GM12878 (cell line): ENCODE results near the gene CAMK2D. TPM values are rescaled to one million over a fixed set of nuclear protein-coding genes. Genes with fewer than 3 reads are reported as not detected.

ENCODE experiments used
- ATAC-seq: fragments of 200-7000 bp; cut with Tn5 transposase; 3 replicates; pipeline ENCODE4 v1.9.1; 2020; ENCODE audit warnings: mild to moderate bottlenecking, moderate library complexity
- BruUV-seq: library from RNA; stranded (reverse); fragments of 400-500 nt; replicated peaks from 2 replicates; lab custom pipeline; 2021; lab: Mats Ljungman, UMichigan
- CTCF ChIA-PET: fragments of 300-600 bp; sonication (Branson Sonifier 250); formaldehyde crosslinking; extraction: SDS; loops from one replicate; lab custom pipeline; 2021; ENCODE audit warnings: inconsistent platforms; lab: Yijun Ruan, JAX
- POLR2A ChIA-PET: fragments of 350-600 bp; formaldehyde crosslinking; extraction: SDS; loops from one replicate; lab custom pipeline; 2021; ENCODE audit warnings: inconsistent platforms; lab: Charles Lee
- RAD21 ChIA-PET: fragments of 300-600 bp; sonication (Branson Sonifier 250); formaldehyde crosslinking; loops from one replicate; lab custom pipeline; 2023; ENCODE audit warnings: antibody characterized with exemption; ENCODE audit not compliant: unreplicated experiment; lab: Charles Lee
- SMC1A ChIA-PET: fragments of 300-600 bp; sonication (Branson Sonifier 250); formaldehyde crosslinking; loops from one replicate; lab custom pipeline; 2023; ENCODE audit not compliant: unreplicated experiment, uncharacterized antibody; lab: Charles Lee
- DNase-seq: peaks from one replicate; pipeline ENCODE4 v3.0.0-alpha.2; 2011; ENCODE audit warnings: low read depth, low spot score
- FAIRE-seq: peaks from 3 replicates; lab custom pipeline; 2011; peaks lifted over from hg19 to GRCh38; lab: Jason Lieb, UNC
- H2AFZ ChIP-seq: 2 replicates; pipeline ENCODE4 v1.6.0; 2011; ENCODE audit warnings: low read depth, low read length, control low read depth; ENCODE audit not compliant: control insufficient read depth
- H3K27ac ChIP-seq: 2 replicates; pipeline ENCODE4 v1.5.1; 2011; ENCODE audit warnings: control low read depth; ENCODE audit not compliant: control insufficient read depth, insufficient read depth
- H3K27me3 ChIP-seq, 2 experiments: replicated peaks in 1 of 2; 2 replicates each; pipeline versions ENCODE4 v1.6.0 to v1.6.1; 2011; ENCODE audit warnings: low read length in 1 of 2; ENCODE audit not compliant: control insufficient read depth in 2 of 2, insufficient read depth in 2 of 2
- H3K36me3 ChIP-seq, 2 experiments: 2 replicates each; pipeline ENCODE4 v1.5.1; 2011; ENCODE audit warnings: low read length in 1 of 2; ENCODE audit not compliant: control insufficient read depth in 2 of 2, insufficient read depth in 2 of 2
- H3K4me1 ChIP-seq: 2 replicates; pipeline ENCODE4 v1.6.1; 2011; ENCODE audit warnings: mild to moderate bottlenecking, low read length, moderate library complexity, mixed read lengths; ENCODE audit not compliant: control insufficient read depth, insufficient read depth
- H3K4me2 ChIP-seq: 2 replicates; pipeline ENCODE4 v1.6.0; 2011; ENCODE audit warnings: control low read depth; ENCODE audit not compliant: control insufficient read depth, insufficient read depth
- H3K4me3 ChIP-seq: fragments of 200-600 bp; sonication (generic); 2 replicates; pipeline ENCODE4 v1.5.1; 2016
- H3K79me2 ChIP-seq: 2 replicates; pipeline ENCODE4 v1.6.0; 2011; ENCODE audit warnings: low read length; ENCODE audit not compliant: control insufficient read depth, insufficient read depth
- H3K9ac ChIP-seq: 2 replicates; pipeline ENCODE4 v1.8.0; 2011; ENCODE audit warnings: low read length, control low read depth, mixed read lengths; ENCODE audit not compliant: control insufficient read depth, insufficient read depth
- H3K9me3 ChIP-seq: replicated peaks from 3 replicates; pipeline ENCODE4 v1.5.1; 2011; ENCODE audit warnings: mild to moderate bottlenecking, low read length; ENCODE audit not compliant: control insufficient read depth, insufficient read depth
- H4K20me1 ChIP-seq: 2 replicates; pipeline ENCODE4 v1.6.0; 2011; ENCODE audit not compliant: control insufficient read depth, insufficient read depth
- BRCA1 ChIP-seq: IDR thresholded peaks from 2 replicates; pipeline ENCODE4 v1.6.1; 2011; ENCODE audit warnings: low read depth, low read length, improper control_type of control experiment
- DPF2 ChIP-seq: fragments of 450-650 bp; IDR thresholded peaks from 2 replicates; pipeline ENCODE4 v1.6.1; 2017; ENCODE audit warnings: mild to moderate bottlenecking
- FOXM1 ChIP-seq: IDR thresholded peaks from 2 replicates; pipeline ENCODE4 v1.6.1; 2012; ENCODE audit warnings: low read depth, mild to moderate bottlenecking, inconsistent platforms, low read length, moderate library complexity
- NBN ChIP-seq: fragments of 450-650 bp; IDR thresholded peaks from 2 replicates; pipeline ENCODE4 v1.6.1; 2016
- NR2F1 ChIP-seq: fragments of 450-650 bp; conservative IDR thresholded peaks from 2 replicates; pipeline ENCODE4 v1.6.1; 2017; ENCODE audit warnings: mild to moderate bottlenecking
- POU2F2 ChIP-seq: IDR thresholded peaks from 3 replicates; pipeline ENCODE4 v1.6.1; 2011; ENCODE audit warnings: low read depth, mild to moderate bottlenecking, low read length, borderline replicate concordance
- RAD21 ChIP-seq: IDR thresholded peaks from 2 replicates; pipeline ENCODE4 v1.6.1; 2011; ENCODE audit warnings: mild to moderate bottlenecking, low read depth, low read length, moderate library complexity; ENCODE audit not compliant: insufficient read depth
- SRF ChIP-seq, 2 experiments: IDR thresholded peaks; 2 replicates each; pipeline ENCODE4 v1.6.1; 2011; ENCODE audit warnings: low read depth in 2 of 2, low read length in 2 of 2, mild to moderate bottlenecking in 1 of 2, moderate library complexity in 1 of 2
- in situ Hi-C: fragments of 300-500 bp; cut with MboI; formaldehyde crosslinking; loops from 9 replicates; pipeline ENCODE4 v1.14.3; 2018; ENCODE audit warnings: mixed read lengths
- intact Hi-C: fragments of 100-400 bp; cut with micrococcal nuclease; formaldehyde crosslinking; loops from one replicate; pipeline ENCODE4 v1.14.2; 2022; ENCODE audit not compliant: unreplicated experiment
- polyA plus RNA-seq, 11 experiments: library from polyadenylated mRNA; depleted of rRNA in 4 of 11; unstranded in 6 of 11; stranded (reverse) in 5 of 11; fragments of >200 nt; fragmentation: Nextera tagmentation in 4 of 11; fragmentation: Illumina TruSeq in 1 of 11; extraction: Ambion mirVana in 4 of 11; extraction: Trizol in 1 of 11; gene quantifications; 1 replicate in 1 of 11; 2 replicates in 10 of 11; pipeline versions ENCODE4 v1.2.1 to v1.2.3, GENCODE V29; 2011 to 2016; ENCODE audit warnings: inconsistent platforms in 2 of 11, missing spikeins in 2 of 11, low read depth in 1 of 11
- total RNA-seq, 4 experiments: library from RNA; depleted of rRNA in 3 of 4; stranded (reverse); fragments of >200 nt in 3 of 4; fragmentation: Illumina TruSeq in 1 of 4; extraction: Trizol in 1 of 4; gene quantifications; 2 replicates each; pipeline versions ENCODE4 v1.2.1 to v1.2.3, GENCODE V29; 2013 to 2021
- TF ChIP-seq, protein P1 (sequence below): IDR thresholded peaks from 2 replicates; pipeline ENCODE4 v1.6.1; 2012; ENCODE audit warnings: mild to moderate bottlenecking, low read depth, low read length
- TF ChIP-seq, protein P2 (sequence below): IDR thresholded peaks from 2 replicates; pipeline ENCODE4 v1.6.1; 2012; ENCODE audit warnings: improper control_type of control experiment, low read depth, low read length; ENCODE audit not compliant: insufficient replicate concordance
- TF ChIP-seq, protein P3 (sequence below): fragments of 450-650 bp; IDR thresholded peaks from 2 replicates; pipeline ENCODE4 v1.6.1; 2016; ENCODE audit warnings: mild to moderate bottlenecking

Gene CAMK2D
- total and polyA plus RNA-seq, 10 of the 15 experiments (the other 5 are each of a cell fraction or from before 2014, with no cell fraction given): 6.9 to 88.5 (median 12.9) TPM

DNA sequence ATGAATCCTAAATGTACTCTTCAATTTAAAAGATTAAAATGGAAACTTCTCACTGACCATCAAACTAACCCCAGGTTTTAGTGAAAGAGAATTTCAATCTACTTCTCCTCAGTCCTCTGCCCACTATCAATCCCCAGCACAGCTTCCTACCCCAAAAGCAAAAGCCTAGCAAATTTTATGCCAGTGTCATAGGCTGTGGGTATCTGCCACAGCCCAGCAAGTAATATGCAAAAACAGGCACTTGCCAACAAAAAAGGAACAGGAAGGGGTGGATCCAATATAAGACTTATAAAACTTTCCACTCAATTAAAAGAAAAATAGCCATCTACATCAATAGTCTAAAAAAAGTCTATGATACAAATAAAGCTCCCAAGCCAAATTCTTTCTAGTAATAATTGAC is 22.3 kb downstream of the CAMK2D start (continued):
- TF ChIP-seq, protein P1, sequence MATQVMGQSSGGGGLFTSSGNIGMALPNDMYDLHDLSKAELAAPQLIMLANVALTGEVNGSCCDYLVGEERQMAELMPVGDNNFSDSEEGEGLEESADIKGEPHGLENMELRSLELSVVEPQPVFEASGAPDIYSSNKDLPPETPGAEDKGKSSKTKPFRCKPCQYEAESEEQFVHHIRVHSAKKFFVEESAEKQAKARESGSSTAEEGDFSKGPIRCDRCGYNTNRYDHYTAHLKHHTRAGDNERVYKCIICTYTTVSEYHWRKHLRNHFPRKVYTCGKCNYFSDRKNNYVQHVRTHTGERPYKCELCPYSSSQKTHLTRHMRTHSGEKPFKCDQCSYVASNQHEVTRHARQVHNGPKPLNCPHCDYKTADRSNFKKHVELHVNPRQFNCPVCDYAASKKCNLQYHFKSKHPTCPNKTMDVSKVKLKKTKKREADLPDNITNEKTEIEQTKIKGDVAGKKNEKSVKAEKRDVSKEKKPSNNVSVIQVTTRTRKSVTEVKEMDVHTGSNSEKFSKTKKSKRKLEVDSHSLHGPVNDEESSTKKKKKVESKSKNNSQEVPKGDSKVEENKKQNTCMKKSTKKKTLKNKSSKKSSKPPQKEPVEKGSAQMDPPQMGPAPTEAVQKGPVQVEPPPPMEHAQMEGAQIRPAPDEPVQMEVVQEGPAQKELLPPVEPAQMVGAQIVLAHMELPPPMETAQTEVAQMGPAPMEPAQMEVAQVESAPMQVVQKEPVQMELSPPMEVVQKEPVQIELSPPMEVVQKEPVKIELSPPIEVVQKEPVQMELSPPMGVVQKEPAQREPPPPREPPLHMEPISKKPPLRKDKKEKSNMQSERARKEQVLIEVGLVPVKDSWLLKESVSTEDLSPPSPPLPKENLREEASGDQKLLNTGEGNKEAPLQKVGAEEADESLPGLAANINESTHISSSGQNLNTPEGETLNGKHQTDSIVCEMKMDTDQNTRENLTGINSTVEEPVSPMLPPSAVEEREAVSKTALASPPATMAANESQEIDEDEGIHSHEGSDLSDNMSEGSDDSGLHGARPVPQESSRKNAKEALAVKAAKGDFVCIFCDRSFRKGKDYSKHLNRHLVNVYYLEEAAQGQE: no peak
- TF ChIP-seq DPF2 (no peak), FOXM1 (no peak), RAD21 (no peak), POU2F2 (no peak)

GRCh38 chr4:113738251-113738650 is 23.3 kb downstream of the CAMK2D start:
- peaks cover 0 to 6% of the 10 kb centered on the region in 2 experiments; a peak in 1 of 4 replicates for H3K36me3 ChIP-seq
- POLR2A ChIA-PET: no interaction called here
- no peak for FAIRE-seq

More at GRCh38 chr4:113738251-113738650, 23.3 kb downstream of the CAMK2D start:
- no peak overlapping the region for H3K9ac ChIP-seq
- TF ChIP-seq, protein P2, sequence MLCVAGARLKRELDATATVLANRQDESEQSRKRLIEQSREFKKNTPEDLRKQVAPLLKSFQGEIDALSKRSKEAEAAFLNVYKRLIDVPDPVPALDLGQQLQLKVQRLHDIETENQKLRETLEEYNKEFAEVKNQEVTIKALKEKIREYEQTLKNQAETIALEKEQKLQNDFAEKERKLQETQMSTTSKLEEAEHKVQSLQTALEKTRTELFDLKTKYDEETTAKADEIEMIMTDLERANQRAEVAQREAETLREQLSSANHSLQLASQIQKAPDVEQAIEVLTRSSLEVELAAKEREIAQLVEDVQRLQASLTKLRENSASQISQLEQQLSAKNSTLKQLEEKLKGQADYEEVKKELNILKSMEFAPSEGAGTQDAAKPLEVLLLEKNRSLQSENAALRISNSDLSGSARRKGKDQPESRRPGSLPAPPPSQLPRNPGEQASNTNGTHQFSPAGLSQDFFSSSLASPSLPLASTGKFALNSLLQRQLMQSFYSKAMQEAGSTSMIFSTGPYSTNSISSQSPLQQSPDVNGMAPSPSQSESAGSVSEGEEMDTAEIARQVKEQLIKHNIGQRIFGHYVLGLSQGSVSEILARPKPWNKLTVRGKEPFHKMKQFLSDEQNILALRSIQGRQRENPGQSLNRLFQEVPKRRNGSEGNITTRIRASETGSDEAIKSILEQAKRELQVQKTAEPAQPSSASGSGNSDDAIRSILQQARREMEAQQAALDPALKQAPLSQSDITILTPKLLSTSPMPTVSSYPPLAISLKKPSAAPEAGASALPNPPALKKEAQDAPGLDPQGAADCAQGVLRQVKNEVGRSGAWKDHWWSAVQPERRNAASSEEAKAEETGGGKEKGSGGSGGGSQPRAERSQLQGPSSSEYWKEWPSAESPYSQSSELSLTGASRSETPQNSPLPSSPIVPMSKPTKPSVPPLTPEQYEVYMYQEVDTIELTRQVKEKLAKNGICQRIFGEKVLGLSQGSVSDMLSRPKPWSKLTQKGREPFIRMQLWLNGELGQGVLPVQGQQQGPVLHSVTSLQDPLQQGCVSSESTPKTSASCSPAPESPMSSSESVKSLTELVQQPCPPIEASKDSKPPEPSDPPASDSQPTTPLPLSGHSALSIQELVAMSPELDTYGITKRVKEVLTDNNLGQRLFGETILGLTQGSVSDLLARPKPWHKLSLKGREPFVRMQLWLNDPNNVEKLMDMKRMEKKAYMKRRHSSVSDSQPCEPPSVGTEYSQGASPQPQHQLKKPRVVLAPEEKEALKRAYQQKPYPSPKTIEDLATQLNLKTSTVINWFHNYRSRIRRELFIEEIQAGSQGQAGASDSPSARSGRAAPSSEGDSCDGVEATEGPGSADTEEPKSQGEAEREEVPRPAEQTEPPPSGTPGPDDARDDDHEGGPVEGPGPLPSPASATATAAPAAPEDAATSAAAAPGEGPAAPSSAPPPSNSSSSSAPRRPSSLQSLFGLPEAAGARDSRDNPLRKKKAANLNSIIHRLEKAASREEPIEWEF: no peak
- TF ChIP-seq NBN (no peak), NR2F1 (no peak), BRCA1 (no peak), SRF (IDR thresholded peaks at IDR 0.05; ENCODE audit: low read depth in 2 of 2, low read length in 2 of 2) (no peak)
- TF ChIP-seq, protein P3, sequence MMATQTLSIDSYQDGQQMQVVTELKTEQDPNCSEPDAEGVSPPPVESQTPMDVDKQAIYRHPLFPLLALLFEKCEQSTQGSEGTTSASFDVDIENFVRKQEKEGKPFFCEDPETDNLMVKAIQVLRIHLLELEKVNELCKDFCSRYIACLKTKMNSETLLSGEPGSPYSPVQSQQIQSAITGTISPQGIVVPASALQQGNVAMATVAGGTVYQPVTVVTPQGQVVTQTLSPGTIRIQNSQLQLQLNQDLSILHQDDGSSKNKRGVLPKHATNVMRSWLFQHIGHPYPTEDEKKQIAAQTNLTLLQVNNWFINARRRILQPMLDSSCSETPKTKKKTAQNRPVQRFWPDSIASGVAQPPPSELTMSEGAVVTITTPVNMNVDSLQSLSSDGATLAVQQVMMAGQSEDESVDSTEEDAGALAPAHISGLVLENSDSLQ: no peak
- TF ChIP-seq, all 136 proteins: peak for 0
- Histone ChIP-seq H3K27ac (no peak overlapping the region), H3K9me3 (peaks cover 4% of the 10 kb centered on the region; the same call in 2 of the 3 replicates), H3K4me3 (no peak overlapping the region), H4K20me1 (no peaks in the 10 kb centered on the region), H3K4me2 (no peak overlapping the region), H2AFZ (no peak overlapping the region), H3K4me1 (no peaks in the 10 kb centered on the region), H3K79me2 (peaks cover 20% of the 10 kb centered on the region), H3K27me3 (no peaks in the 10 kb centered on the region)
- ChIA-PET SMC1A (interaction anchor here (1.2 kb wide), 1 partner anchor 19 kb away, joined by 5 read pairs; no protein-coding TSS in a partner anchor), RAD21 (interaction anchor here (2.5 kb wide), 1 partner anchor 101 kb away, joined by 14 read pairs; no protein-coding TSS in a partner anchor), CTCF (no interaction called here)
- no peak for DNase-seq
- intact Hi-C loops (no loop called here), in situ Hi-C loops (no loop called here)
- BruUV-seq: no TSS peak
- no peak for ATAC-seq
